Measurements from ENCODE around the gene TBX10. TPM values are rescaled to one million over a fixed set of nuclear protein-coding genes. Genes with fewer than 3 reads are reported as not detected.
"Not testable (repeated sequence)": the region's sequence is repeated elsewhere in the genome, so short reads cannot be mapped to it uniquely, and the experiment has no call there.

TBX10 gene
- total RNA-seq, 1 donor from 2014 or later, result not detected

GRCh38 chr11:67616431-67617242 is 22.9 kb downstream of the TBX10 start:
- DNase-seq (ENCODE audit: low spot score), result no peak

- DNase-seq (ENCODE audit: low spot score), result no peak
These were observed 23.7 kb downstream of the TBX10 start for GRCh38 chr11:67615728-67616430.

GRCh38 chr11:67614730-67615714 is 24.5 kb downstream of the TBX10 start:
- no peak for DNase-seq (ENCODE audit: low spot score)

- peak; percentile 81 for DNase-seq (ENCODE audit: low spot score)
These were observed 25.4 kb downstream of the TBX10 start for GRCh38 chr11:67613960-67614715.

- no peak for DNase-seq (ENCODE audit: low spot score)
These were observed 26.1 kb downstream of the TBX10 start for GRCh38 chr11:67613313-67613959.

- DNase-seq (ENCODE audit: low spot score), result no peak
These were observed 26.8 kb downstream of the TBX10 start for GRCh38 chr11:67612751-67613150.

- DNase-seq (ENCODE audit: low spot score), result no peak
These were observed 27.6 kb downstream of the TBX10 start for GRCh38 chr11:67611704-67612587.

- DNase-seq (ENCODE audit: low spot score), result no peak
These were observed 28.4 kb downstream of the TBX10 start for GRCh38 chr11:67611165-67611564.

- no peak for DNase-seq (ENCODE audit: low spot score)
These were observed 29.2 kb downstream of the TBX10 start for GRCh38 chr11:67610302-67610868.

GRCh38 chr11:67609316-67609715 is 30.2 kb downstream of the TBX10 start:
- DNase-seq (ENCODE audit: low spot score), result no peak

- no peak for DNase-seq (ENCODE audit: low spot score)
These were observed 31.1 kb downstream of the TBX10 start for GRCh38 chr11:67608486-67608885.

- DNase-seq (ENCODE audit: low spot score), result no peak
These were observed 32.1 kb downstream of the TBX10 start for GRCh38 chr11:67607507-67607906.

- DNase-seq (ENCODE audit: low spot score), result peak; percentile 97
These were observed 32.9 kb downstream of the TBX10 start, which contains the start of gene NDUFV1 for GRCh38 chr11:67606492-67607295. NDUFV1 (plus strand) TSS chr11:67606936; CDS start chr11:67607005, 69 bp downstream.

- DNase-seq (ENCODE audit: low spot score), result no peak
These were observed 33.5 kb downstream of the TBX10 start for GRCh38 chr11:67606093-67606491.

GRCh38 chr11:67605231-67606011 is 34.1 kb downstream of the TBX10 start:
- no peak for DNase-seq (ENCODE audit: low spot score)

GRCh38 chr11:67604815-67605214 is 34.7 kb downstream of the TBX10 start:
- DNase-seq (ENCODE audit: low spot score), result no peak

GRCh38 chr11:67604119-67604518 is 35.4 kb downstream of the TBX10 start:
- DNase-seq (ENCODE audit: low spot score), result not testable (repeated sequence)
